Parathyroid adenoma (tissue), 2 donors: ENCODE measurements around the gene MANSC1.

Experiments used
- H2AFZ ChIP-seq: fragments of 300-600 bp; sonication (generic); one replicate; pipeline ENCODE4 v1.7.0; 2017; ENCODE audit warnings: antibody characterized with exemption, mild to moderate bottlenecking
- H3K27ac ChIP-seq: fragments of 300-600 bp; sonication (generic); one replicate; pipeline ENCODE4 v1.7.0; 2017
- H3K27me3 ChIP-seq: fragments of 300-600 bp; sonication (generic); one replicate; pipeline ENCODE4 v1.7.0; 2017; ENCODE audit warnings: low read length; ENCODE audit not compliant: control insufficient read depth, insufficient read depth
- H3K36me3 ChIP-seq: fragments of 300-600 bp; sonication (generic); one replicate; pipeline ENCODE4 v1.7.0; 2017; ENCODE audit warnings: low read length; ENCODE audit not compliant: control insufficient read depth, insufficient read depth
- H3K4me1 ChIP-seq: fragments of 300-600 bp; sonication (generic); one replicate; pipeline ENCODE4 v1.7.0; 2017; ENCODE audit warnings: control low read depth
- H3K4me2 ChIP-seq: fragments of 300-600 bp; sonication (generic); one replicate; pipeline ENCODE4 v1.7.0; 2017; ENCODE audit warnings: low read length
- H3K4me3 ChIP-seq: fragments of 300-600 bp; sonication (generic); one replicate; pipeline ENCODE4 v1.7.0; 2017; ENCODE audit warnings: low read depth, low read length
- H3K79me2 ChIP-seq: fragments of 300-600 bp; sonication (generic); one replicate; pipeline ENCODE4 v1.7.0; 2017; ENCODE audit warnings: control low read depth
- H3K9ac ChIP-seq: fragments of 300-600 bp; sonication (generic); one replicate; pipeline ENCODE4 v1.7.0; 2017; ENCODE audit warnings: mild to moderate bottlenecking
- H3K9me3 ChIP-seq: fragments of 300-600 bp; sonication (generic); one replicate; pipeline ENCODE4 v1.7.0; 2017; ENCODE audit warnings: low read length; ENCODE audit not compliant: control insufficient read depth
- TF ChIP-seq, protein P1 (sequence below): fragments of 300-600 bp; sonication (generic); IDR thresholded peaks from one replicate; pipeline ENCODE4 v1.7.0; 2017; ENCODE audit warnings: antibody characterized with exemption, mild to moderate bottlenecking
- donor health status: primary hyperparathyroidism.

The MANSC1 gene

DNA sequence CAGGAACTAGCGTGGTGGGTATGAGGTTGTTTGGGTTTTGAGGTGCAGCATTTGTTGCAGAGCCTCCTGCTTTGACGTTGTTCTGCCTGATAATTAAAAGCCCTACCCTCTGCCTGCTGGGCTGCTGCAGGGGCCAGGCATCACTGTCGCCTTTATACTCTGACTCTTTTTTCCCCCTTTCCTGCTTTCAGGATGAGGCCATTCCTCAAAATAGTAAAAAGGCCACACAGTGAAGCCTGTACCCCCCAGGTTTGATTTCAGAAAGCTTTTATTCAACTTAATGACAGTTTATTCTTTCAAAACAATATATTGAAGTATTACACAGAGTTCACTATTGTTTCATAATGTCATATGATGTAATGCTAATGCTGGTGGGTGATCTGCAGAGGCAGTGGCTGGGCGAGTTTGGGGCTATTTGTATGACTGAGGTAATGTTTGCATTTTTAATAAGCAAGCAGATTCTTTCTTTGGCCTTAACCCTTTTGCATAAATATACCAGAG, 15.9 kb upstream of the MANSC1 start:
- Histone ChIP-seq H3K4me1 (peaks cover 2% of the 10 kb centered on the region), H3K4me3 (no peak overlapping the region), H3K9me3 (no peaks in the 10 kb centered on the region), H3K79me2 (no peaks in the 10 kb centered on the region), H3K4me2 (no peak overlapping the region), H3K36me3 (no peaks in the 10 kb centered on the region), H2AFZ (no peak overlapping the region), H3K9ac (no peak overlapping the region), H3K27me3 (no peaks in the 10 kb centered on the region), H3K27ac (no peak overlapping the region)
- TF ChIP-seq, protein P1, sequence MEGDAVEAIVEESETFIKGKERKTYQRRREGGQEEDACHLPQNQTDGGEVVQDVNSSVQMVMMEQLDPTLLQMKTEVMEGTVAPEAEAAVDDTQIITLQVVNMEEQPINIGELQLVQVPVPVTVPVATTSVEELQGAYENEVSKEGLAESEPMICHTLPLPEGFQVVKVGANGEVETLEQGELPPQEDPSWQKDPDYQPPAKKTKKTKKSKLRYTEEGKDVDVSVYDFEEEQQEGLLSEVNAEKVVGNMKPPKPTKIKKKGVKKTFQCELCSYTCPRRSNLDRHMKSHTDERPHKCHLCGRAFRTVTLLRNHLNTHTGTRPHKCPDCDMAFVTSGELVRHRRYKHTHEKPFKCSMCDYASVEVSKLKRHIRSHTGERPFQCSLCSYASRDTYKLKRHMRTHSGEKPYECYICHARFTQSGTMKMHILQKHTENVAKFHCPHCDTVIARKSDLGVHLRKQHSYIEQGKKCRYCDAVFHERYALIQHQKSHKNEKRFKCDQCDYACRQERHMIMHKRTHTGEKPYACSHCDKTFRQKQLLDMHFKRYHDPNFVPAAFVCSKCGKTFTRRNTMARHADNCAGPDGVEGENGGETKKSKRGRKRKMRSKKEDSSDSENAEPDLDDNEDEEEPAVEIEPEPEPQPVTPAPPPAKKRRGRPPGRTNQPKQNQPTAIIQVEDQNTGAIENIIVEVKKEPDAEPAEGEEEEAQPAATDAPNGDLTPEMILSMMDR = no peak

DNA sequence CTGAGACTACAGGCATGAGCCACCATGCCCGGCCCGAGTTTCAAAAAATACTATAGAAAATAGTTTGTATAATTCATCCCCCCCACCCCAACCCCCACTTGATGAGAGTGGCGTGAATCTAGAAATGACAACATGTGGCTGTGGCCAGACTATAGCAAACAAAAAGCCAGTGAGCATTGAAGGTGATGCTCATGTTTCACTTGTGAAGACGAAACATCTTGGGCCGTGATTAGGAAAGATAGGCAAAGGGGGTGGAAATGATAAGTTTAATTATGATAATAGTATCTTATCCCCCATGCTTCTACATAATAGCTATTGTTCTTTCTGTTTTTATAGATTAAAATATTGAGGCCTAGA, 15.4 kb upstream of the MANSC1 start:
- Histone ChIP-seq H3K27ac (no peak overlapping the region), H3K9ac (no peak overlapping the region)

DNA sequence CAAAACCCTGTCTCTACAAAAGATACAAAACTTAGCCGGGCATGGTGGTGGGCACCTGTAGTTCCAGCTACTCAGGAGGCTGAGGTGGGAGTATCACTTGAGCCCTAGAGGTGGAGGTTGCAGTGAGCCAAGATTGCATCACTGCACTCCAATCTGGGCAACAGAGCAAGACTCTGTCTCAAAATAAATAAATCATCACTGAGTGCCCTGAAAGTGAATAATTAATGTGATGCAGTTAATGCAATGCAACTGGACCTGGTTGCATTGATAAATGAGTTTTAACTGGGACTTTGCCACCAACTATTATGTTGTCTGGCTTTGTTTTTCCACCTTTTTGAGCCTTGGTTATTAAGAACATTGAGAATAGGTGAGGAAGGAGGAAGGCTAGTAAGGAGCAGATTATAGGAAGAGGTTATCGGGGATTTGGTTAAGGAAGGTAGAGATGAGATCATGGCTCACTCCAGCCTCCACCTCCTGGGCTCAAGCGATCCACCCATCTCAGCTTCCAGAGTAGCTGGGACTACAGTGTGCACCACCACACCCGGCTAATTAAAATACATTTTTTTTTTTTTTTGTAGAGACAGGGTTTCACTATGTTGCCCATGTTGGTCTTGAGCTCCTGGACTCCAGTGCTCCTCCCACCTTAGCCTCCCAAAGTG, 14.9 kb upstream of the MANSC1 start:
- Histone ChIP-seq H3K9ac (no peak overlapping the region), H3K4me2 (no peak overlapping the region), H3K27me3 (no peaks in the 10 kb centered on the region), H3K27ac (no peak overlapping the region), H3K79me2 (no peaks in the 10 kb centered on the region), H2AFZ (no peak overlapping the region), H3K4me3 (no peak overlapping the region), H3K36me3 (no peaks in the 10 kb centered on the region), H3K4me1 (peaks cover 2% of the 10 kb centered on the region), H3K9me3 (no peaks in the 10 kb centered on the region)
- TF ChIP-seq, protein P1 = no peak

More for the DNA sequence above, 15.4 kb upstream of the MANSC1 start:
- Histone ChIP-seq H3K36me3 (no peaks in the 10 kb centered on the region), H2AFZ (no peak overlapping the region), H3K4me2 (no peak overlapping the region), H3K79me2 (no peaks in the 10 kb centered on the region), H3K27me3 (no peaks in the 10 kb centered on the region), H3K4me1 (peaks cover 2% of the 10 kb centered on the region), H3K9me3 (no peaks in the 10 kb centered on the region), H3K4me3 (no peak overlapping the region)
- TF ChIP-seq, protein P1 = no peak

DNA sequence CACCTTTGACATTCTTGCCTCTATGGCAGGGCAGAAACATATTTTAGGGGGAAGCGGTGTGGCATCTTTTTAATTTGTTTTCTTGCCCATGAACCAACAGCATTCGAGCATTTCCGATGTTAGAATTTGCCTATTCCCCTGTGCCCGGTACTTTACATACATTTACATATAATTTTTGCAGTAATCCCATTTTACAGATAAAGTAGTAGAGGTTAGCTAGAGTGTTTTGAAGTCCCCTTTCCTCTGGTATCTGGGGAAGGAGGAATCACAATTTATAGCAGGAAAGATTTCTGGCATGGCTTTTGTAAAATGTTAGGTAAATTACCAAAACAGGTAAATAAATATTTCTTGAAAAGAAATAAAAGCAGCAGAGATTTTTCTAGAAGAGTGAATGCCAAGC, 8.5 kb upstream of the MANSC1 start:
- Histone ChIP-seq H3K9ac (no peak overlapping the region), H3K27ac (no peak overlapping the region), H3K4me3 (no peak overlapping the region), H3K4me1 (no peaks in the 10 kb centered on the region), H3K4me2 (no peak overlapping the region), H3K27me3 (no peaks in the 10 kb centered on the region), H3K9me3 (no peaks in the 10 kb centered on the region), H3K79me2 (no peaks in the 10 kb centered on the region), H2AFZ (no peak overlapping the region), H3K36me3 (no peaks in the 10 kb centered on the region)
- TF ChIP-seq, protein P1 = no peak
